SH-SY5Y (cell line): Measurements from ENCODE around the gene CARD11.

ENCODE experiments used
- GATA2 ChIP-seq: IDR thresholded peaks from 2 replicates; pipeline ENCODE4 v1.6.1; 2011; ENCODE audit warnings: mild to moderate bottlenecking, low read depth, low read length
- GATA3 ChIP-seq: IDR thresholded peaks from 2 replicates; pipeline ENCODE4 v1.6.1; 2011; ENCODE audit warnings: low read depth, mild to moderate bottlenecking, low read length, moderate library complexity

CARD11 gene

DNA sequence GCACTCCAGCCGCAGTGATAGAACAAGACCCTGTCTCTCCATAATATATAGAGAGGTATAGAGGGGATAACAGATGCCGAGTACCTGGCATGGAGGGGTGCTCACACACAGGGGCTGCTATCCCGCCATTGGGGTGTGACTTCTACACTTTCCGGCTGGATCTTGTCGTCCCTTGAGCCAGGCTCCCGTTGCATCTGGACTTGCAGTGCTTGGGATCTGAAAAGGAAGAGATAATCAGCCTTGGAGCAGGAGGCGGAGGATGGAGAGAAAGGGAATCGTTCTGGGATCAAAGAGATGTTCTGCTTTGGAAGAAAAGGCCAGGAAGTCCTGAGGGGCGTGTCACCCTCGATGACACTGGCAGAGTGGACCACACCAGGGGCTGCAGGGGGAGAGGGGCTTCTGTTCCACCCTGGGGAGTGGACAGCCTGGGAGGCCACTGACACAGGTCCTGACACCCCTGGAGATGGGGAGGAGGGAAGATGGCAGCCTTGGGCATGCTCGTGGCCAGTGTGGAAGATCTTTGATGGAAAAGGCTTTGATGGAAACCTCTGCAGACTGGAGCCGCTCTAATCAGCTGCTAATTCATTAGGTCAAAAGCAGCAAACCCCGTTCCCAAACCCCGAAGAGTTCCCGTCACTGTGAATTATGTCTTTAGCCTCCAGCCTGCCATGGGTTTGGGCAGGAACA, 85.1 kb downstream of the CARD11 start:
- TF ChIP-seq GATA2 (no peak), GATA3 (no peak)

DNA sequence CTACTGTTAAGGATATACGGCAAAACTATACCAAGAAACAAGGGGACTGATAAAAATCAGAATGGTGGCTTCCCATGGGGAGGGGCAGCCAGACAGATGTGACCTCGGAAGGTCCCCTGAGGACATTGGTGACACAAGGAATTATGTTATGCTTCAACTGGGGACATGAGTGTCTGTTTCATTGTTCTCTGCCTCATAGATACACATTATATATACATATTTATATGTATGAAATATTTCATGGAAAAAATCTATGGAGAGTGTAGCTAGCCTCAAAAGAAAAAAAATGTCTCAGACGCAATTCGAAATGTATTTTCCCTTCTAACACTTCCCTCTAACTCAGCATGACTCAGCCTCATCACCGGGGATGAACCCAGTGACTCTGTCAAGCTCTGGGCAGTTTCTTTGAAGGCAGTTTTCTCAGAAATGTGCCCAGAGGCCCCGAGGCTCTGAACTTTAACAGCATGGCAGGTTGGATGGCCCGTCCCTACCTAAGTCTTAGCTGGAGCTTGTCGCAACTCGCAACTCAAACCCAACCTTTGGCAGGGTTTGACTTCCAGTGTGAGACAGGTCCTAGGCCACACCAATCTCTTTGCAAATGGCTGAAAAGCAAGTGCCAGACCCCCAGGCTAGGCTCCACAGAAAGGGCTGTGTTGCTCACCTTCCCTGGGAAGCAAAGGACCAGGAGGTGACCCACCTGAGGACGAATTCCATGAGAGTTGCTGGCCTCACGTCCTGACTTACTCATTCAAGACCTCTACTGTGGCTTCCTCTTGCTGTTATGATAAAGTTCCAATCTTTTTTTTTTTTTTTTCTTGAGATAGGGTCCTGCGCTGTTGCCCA, 86.9 kb downstream of the CARD11 start:
- peak; percentile 64 for TF ChIP-seq GATA2
- no peak for TF ChIP-seq GATA3

DNA sequence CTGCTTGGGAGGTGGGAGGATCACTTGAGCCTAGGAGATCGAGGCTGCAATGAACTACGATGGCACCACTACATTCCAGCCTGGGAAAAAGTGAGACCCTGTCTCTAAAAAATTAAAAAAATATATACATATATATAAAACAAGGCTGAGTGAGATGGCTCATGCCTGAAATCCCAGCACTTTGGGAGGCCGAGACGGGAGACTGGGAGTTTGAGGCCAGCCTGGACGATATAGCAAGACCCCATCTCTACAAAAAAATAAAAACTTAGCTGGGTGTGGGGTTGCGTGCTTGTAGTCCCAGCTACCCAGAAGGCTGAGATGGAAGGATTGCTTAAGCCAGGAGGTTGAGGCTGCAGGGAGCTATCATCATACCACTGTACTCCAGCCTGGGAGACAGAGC, 87.6 kb downstream of the CARD11 start:
- no peak for TF ChIP-seq GATA3
- TF ChIP-seq GATA2, result no peak

DNA sequence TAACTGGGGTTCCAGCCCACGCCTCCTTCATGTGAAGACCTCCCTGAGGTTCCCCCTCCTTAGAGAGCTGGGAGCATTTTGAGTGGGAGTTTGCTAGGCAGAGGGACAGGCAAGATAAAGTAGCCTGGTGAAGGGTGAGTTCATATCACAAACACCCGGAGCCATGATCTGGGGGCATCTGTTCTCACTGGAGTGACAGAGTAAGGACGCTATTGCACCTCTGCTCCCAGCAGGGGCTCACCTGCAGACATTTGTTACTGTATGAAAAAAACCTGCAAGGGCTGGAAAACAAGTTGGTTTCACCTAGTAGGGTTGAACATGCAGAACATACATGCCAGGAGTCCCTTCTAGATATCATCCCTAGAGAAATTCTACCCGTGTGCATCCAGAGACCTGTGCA, 88.4 kb downstream of the CARD11 start:
- TF ChIP-seq GATA2 (no peak), GATA3 (no peak)

DNA sequence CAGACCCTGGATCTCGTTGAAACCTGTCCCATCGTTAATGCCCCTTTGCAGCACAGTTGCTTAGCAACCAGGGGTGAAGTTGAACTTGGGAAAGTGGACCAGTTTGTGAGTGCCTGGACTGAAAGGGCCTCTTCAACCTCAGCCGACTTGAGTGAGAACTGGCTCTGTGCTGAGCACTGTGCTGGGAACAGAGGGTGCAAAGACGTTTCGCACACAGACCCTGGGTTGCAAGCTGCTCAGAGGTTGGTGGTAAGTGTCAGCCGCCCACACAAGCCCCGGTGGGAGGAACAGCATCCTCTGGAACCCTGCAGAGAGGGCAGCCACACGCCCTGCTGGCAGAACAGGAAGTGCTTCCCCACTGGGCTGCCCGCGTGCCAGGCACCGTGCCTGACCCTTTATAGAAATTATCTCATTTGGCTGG, 89.2 kb downstream of the CARD11 start:
- no peak for TF ChIP-seq GATA2
- TF ChIP-seq GATA3, result no peak

DNA sequence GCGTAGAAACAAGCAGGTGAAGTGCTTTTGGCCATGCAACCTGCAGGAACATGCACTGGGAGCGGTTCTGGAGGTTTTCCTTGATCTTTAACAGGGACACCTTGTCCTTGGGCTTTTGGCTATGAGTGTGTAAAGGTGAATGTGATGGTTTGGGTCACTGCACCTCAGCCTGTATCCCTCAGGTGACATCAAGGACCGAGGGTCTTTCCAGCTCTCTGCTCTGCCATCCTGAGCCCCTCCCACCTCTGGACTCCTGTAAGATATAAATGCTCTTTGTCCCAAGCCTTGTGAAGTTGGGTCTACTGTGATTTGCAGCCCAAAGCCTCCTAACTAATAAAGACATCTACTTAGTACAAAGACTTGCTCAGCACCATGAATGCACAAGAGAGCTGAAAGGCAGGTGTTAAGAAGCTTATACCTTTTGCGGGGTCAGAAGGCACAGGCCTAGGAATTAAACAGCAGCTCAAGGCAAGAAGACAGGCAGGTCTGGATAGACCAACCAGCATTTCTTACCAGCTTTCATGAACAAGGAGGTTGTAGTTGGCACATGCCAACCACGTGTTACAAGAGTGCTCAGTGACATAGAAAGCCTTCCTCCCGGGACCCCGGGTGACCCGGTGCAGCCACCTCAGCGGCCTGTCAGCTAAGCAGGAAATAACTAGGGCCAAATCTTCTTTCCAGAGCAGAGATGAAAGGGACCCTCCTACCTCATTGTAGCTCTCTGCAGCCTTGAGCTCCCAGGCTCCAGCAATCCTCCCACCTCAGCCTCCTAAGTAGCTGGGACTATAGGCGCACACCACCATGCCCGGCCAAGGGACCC, 89.9 kb downstream of the CARD11 start:
- TF ChIP-seq GATA3 (no peak), GATA2 (no peak)

DNA sequence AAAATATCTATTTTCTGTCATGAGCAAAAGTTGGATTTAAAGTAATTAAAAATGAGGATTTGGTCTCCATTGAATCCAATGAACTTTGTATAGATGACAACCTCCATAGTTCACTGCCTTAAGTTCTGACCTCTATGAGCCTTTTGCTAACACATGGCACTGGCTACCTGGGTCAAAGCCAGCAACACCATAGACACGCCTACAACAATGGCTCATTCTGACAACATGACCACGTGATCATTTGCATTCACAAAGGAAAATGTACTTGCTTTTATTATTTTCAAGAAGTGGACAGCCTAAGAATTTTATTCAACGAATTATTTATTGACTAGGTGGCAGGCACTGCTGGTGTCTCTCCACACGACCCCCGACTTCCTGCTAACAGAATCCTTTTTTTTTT, 90.6 kb downstream of the CARD11 start:
- TF ChIP-seq GATA2 (no peak), GATA3 (no peak)

DNA sequence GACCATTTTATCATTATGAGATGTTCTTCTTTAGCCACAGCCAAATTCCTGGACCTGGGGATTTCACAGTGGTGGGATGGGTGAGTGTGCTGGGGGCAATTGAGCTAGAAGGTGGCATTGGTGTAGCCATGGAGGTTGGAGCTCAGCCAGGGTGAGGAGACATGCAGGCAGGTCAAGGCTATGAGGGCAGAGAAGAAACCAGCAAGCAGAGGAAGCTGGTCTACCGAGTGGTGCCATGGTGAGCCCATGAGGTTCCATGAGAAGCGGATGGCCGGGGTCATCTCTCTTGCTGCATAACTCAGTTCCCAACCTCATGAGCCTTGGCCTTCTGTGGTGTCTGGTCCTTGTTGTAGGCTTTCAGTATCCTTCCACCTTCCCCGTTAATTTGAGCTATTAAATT, 91.4 kb downstream of the CARD11 start:
- TF ChIP-seq GATA2 (no peak), GATA3 (no peak)

DNA sequence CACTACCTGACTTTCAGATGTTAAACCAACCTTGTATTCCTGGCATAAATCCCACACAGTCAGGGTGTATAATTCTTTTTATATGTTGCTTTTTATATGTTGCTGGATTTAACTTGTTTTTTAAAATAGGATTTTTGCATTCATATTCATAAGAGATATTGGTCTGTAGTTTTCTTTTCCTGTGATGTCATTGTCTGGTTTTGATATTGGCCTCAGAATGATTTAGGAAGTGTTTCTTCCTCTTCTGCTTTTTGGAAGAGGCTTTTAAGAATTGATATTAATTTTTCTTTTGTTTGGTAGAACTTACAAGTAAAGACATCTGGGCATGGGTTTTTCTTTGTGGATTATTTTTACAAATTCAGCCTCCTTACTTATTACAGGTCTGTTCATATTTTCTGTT, 93.1 kb downstream of the CARD11 start:
- no peak for TF ChIP-seq GATA2
- no peak for TF ChIP-seq GATA3

DNA sequence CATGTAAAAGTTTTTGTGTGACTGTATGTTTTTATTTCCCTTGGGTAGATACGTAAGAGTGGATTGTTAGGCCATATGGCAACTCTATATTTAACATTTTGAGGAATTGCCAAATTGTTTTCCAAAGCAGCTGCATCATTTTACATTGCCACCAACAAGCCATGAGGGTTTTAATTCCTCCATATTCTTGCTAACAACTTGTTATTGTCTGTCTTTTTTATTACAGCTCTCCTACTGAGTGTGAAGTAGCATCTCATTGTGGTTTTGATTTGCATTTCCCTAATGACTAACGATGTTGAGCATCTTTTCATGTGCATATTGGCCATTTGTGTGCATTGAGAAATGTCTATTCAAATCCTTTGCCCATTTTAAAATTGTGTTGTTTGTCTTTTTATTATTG, 94.9 kb downstream of the CARD11 start:
- no peak for TF ChIP-seq GATA2

DNA sequence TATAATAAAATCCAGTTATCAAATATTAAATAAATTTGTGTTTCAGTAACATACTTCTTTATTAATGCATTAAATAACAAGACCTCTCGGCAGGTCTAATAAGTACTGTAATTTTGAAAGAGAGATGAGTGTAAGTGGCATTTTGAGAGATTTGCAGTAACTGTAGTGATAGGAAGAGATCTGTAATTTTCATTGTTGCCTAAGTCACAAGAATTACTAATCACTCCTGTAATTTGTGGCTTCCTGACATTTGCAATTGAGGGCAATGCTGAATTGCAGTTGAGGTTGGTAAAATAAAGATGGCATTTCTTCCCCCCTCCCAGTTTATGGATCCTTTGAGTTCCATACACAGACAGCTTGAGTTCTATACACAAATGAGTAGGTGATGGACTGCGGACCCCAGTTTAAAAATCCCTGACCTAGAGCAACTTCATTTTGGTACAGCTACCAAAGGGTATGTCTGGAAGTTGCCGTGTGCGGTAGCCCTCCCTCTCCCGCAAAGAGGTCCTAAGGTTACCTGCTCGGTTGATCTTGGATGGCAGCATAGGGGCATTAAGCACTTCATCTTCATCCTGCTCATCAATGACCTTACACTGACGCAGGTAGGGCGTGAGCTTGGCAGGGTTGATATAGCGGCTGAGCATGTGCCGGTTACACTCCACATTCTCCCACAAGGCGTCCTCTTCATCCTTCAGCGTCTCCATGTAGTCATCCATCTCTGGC, 96.4 kb downstream of the CARD11 start:
- TF ChIP-seq GATA3, result no peak

DNA sequence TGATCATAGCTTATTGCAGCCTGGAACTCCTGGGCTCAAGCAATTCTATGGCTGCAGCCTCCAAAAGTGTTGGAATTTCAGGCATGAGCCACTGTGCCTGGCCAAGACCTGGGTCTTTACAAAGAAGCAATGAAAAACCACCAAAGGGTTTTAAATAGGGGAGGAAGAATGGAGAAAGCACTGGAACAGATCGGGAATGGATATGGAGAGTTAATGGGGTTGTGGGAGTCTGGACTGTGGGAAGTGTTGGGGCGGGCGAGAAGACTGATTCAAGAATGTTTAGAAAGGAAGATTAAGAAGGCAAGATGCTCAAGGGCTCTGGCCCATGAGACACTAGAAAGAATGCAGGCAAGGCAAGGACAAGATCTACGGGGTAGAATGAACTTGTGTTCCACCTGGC, 98.5 kb downstream of the CARD11 start:
- no peak for TF ChIP-seq GATA3
- no peak for TF ChIP-seq GATA2

DNA sequence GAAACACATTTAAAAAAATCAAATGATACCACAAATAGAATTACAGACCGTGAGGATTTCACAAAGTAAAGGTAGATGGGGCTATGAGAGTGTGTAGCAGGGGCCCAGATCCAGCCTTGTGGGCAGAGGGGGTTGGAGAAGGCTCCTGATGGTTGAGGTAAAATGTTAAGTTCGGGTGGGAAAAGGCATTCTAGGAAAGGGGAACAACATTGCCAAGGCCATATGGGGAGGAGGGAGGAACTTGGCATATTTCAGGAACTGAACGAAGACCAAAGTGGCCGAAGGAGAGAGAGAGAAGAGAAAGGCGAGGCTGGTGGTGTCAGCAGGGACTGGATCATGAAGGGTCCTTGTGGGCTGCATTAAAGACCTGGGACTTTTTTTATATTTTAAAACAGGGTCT, 98.9 kb downstream of the CARD11 start:
- TF ChIP-seq GATA2, result no peak
- no peak for TF ChIP-seq GATA3

DNA sequence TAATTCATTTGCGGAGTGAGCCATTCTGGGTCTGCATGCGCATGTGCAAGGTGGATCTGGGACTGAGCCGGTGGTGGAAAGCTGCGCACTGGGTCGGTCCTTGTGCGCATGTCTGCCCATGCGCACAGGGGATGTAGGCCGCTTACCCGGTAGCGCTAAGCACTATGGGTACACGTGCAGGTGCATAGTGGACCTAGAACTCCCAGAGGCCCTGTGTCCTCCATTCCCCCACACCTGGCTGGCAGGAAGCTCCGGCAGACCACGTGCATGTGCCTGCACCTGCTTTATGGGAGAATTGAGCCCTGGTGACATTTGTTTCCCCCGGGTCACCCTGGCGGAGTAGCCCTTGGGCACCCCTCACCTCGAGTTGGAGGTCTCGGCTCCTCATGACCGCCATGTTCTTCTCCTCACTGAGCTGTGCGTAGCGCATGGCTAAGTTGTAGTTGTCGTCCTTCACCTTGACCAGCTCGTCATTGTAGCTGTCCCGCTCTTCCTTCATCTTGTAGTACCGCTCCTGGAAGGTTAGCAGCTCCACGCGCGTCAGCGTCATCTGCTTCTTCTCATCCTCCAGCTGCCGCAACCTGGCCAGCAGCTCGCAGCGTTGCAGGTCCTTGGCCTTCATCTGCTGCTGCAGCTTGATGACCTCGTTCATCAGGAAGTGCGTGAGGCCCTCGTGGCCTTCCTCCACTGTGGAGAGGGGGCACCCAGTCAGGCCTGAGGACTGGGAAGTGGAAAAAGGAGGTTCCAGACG, 99.6 kb downstream of the CARD11 start:
- TF ChIP-seq GATA2 (no peak), GATA3 (no peak)
